VCaP (cell line): ENCODE results near the gene TSSK6.

Source experiments
- H3K27ac ChIP-seq: fragments of 450-650 bp; 2 replicates; pipeline ENCODE4 v1.5.1; 2017
- CTCF ChIP-seq: fragments of 450-650 bp; conservative IDR thresholded peaks from 2 replicates; pipeline ENCODE4 v1.5.1; 2017; ENCODE audit warnings: mild to moderate bottlenecking, moderate library complexity

TSSK6 gene

GRCh38 chr19:19554074-19555023, 39.0 kb upstream of the TSSK6 start:
- no peak overlapping the region for H3K27ac ChIP-seq
- TF ChIP-seq CTCF: peak; percentile 68

- TF ChIP-seq CTCF: no peak
- no peak overlapping the region for H3K27ac ChIP-seq
Measured at GRCh38 chr19:19553670-19554069, 38.3 kb upstream of the TSSK6 start.

GRCh38 chr19:19552798-19553197, 37.5 kb upstream of the TSSK6 start:
- TF ChIP-seq CTCF: peak; percentile 38; the same call in 1 of the 2 replicates
- no peak overlapping the region for H3K27ac ChIP-seq

GRCh38 chr19:19551853-19552192, 36.5 kb upstream of the TSSK6 start:
- TF ChIP-seq CTCF: no peak
- no peak overlapping the region for H3K27ac ChIP-seq

GRCh38 chr19:19550972-19551852, 35.9 kb upstream of the TSSK6 start:
- no peak for TF ChIP-seq CTCF
- H3K27ac ChIP-seq: no peak overlapping the region

GRCh38 chr19:19550485-19550929, 35.2 kb upstream of the TSSK6 start:
- no peak for TF ChIP-seq CTCF
- no peak overlapping the region for H3K27ac ChIP-seq
